SK-N-SH treated with all-trans-retinoic acid at 6 μM for 48 hours (cell line): Measurements from ENCODE around the gene SLC52A3.

Experiments used
- ARNTL ChIP-seq: fragments of 450-650 bp; formaldehyde crosslinking; IDR thresholded peaks from 2 replicates; pipeline ENCODE4 v1.5.0; 2020; ENCODE audit warnings: low read depth, mild to moderate bottlenecking, moderate library complexity, borderline replicate concordance
- CSDC2 ChIP-seq: fragments of 250-450 bp; sonication (Bioruptor Pico); IDR thresholded peaks from 2 replicates; pipeline ENCODE4 v1.5.0; 2020; ENCODE audit warnings: mild to moderate bottlenecking, moderate library complexity
- ISL1 ChIP-seq: fragments of 250-450 bp; sonication (Bioruptor Pico); IDR thresholded peaks from 2 replicates; pipeline ENCODE4 v2.1.2; 2022; ENCODE audit warnings: mild to moderate bottlenecking, moderate library complexity
- OSR1 ChIP-seq: fragments of 250-450 bp; sonication (Bioruptor Pico); IDR thresholded peaks from 2 replicates; pipeline ENCODE4 v1.8.0; 2022; ENCODE audit warnings: moderate library complexity, mild to moderate bottlenecking, inconsistent platforms
- SNAI2 ChIP-seq: fragments of 250-450 bp; sonication (Bioruptor Pico); IDR thresholded peaks from 2 replicates; pipeline ENCODE4 v1.5.0; 2020; ENCODE audit warnings: mild to moderate bottlenecking, moderate library complexity
- TCF4 ChIP-seq: fragments of 250-450 bp; sonication (Bioruptor Pico); IDR thresholded peaks from 2 replicates; pipeline ENCODE4 v1.8.0; 2021; ENCODE audit warnings: mild to moderate bottlenecking, moderate library complexity, borderline replicate concordance
- ZFP30 ChIP-seq: fragments of 450-650 bp; formaldehyde crosslinking; IDR thresholded peaks from 2 replicates; pipeline ENCODE4 v1.5.0; 2022; ENCODE audit warnings: mild to moderate bottlenecking, moderate library complexity
- TF ChIP-seq, protein P1 (sequence below): fragments of 250-450 bp; sonication (Bioruptor Pico); IDR thresholded peaks from 2 replicates; pipeline ENCODE4 v1.8.0; 2020; ENCODE audit warnings: mild to moderate bottlenecking, moderate library complexity, borderline replicate concordance
- TF ChIP-seq, protein P2 (sequence below): fragments of 250-450 bp; sonication (Bioruptor Pico); IDR thresholded peaks from 2 replicates; pipeline ENCODE4 v1.5.1; 2020; ENCODE audit warnings: low read depth, mild to moderate bottlenecking, moderate library complexity

DNA sequence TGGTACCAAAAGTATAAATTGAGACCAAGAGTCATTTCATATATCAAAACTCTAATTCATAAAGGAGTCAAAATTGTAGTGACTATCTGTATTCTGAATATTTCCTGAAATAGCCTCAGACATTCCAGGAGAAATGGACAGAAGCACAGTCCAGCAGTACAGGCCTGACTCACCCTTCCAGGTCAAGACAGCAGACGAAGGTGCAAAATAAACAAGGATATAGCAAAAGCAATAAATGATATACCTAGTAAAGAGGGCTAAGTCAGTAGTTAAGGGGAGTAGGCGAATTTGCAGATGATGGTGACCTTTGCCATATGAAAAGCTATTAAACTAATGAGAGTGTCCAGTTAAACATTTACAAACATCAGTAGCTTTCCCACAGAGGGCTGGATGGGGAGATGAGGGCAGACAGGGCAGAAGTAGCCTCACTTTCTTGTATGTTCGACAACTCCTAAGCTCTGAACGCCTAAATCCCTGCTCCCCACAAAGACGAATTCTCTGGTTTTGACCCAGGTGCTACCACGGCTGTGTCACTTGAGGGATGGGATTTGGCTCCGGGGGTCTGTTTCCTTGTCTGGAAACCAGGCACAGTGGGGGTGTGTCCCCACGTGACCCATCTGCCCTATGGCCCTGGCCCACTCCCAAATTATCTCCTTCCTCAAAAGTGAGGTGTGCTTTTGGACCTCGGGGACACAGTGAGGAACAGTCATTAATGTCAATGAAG lies 3.6 kb upstream of the SLC52A3 start:
- TF ChIP-seq OSR1 = no peak
- TF ChIP-seq, protein P1, sequence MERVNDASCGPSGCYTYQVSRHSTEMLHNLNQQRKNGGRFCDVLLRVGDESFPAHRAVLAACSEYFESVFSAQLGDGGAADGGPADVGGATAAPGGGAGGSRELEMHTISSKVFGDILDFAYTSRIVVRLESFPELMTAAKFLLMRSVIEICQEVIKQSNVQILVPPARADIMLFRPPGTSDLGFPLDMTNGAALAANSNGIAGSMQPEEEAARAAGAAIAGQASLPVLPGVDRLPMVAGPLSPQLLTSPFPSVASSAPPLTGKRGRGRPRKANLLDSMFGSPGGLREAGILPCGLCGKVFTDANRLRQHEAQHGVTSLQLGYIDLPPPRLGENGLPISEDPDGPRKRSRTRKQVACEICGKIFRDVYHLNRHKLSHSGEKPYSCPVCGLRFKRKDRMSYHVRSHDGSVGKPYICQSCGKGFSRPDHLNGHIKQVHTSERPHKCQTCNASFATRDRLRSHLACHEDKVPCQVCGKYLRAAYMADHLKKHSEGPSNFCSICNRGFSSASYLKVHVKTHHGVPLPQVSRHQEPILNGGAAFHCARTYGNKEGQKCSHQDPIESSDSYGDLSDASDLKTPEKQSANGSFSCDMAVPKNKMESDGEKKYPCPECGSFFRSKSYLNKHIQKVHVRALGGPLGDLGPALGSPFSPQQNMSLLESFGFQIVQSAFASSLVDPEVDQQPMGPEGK (CRISPR knock-in tag) = no peak
- no peak for TF ChIP-seq ZFP30 (CRISPR knock-in tag)
- TF ChIP-seq CSDC2 (CRISPR knock-in tag) = no peak
- TF ChIP-seq, protein P2, sequence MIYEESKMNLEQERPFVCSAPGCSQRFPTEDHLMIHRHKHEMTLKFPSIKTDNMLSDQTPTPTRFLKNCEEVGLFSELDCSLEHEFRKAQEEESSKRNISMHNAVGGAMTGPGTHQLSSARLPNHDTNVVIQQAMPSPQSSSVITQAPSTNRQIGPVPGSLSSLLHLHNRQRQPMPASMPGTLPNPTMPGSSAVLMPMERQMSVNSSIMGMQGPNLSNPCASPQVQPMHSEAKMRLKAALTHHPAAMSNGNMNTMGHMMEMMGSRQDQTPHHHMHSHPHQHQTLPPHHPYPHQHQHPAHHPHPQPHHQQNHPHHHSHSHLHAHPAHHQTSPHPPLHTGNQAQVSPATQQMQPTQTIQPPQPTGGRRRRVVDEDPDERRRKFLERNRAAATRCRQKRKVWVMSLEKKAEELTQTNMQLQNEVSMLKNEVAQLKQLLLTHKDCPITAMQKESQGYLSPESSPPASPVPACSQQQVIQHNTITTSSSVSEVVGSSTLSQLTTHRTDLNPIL (CRISPR knock-in tag) = no peak
- TF ChIP-seq ARNTL = no peak
- TF ChIP-seq ISL1 (CRISPR knock-in tag) = no peak
- TF ChIP-seq SNAI2 (CRISPR knock-in tag) = no peak
- no peak for TF ChIP-seq TCF4
